ENCODE results near the gene TUBB3.

DNA sequence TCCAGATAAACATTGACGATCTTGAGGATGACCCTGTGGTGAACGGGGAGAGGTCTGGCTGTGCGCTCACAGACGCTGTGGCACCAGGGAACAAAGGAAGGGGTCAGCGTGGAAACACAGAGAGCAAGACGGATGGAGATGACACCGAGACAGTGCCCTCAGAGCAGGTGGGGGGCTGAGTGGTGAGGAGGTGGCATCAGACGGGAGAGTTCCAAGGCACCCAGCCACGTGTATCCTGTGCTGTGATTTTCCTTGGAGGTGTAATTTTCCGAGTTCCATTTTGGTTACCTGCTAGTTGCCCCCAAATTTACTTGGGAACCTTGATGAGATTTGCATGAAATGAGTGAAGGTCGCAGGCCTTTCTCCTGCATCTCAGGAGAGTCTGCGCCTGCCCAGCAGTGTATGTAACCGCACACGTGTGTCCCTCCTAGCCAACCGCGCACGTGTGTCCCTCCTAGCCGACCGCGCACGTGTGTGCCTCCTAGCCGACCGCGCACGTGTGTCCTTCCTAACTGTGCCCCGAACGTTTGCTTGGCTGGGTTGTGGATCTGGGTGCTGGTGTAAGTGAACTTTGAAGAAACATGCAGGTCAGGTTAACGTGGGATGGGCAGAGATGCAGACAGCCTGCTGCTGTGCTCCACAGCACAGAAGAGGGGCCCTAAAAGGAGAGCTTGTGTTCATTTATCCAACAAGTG, 39.6 kb upstream of the TUBB3 start:
- TF ChIP-seq, protein P1, sequence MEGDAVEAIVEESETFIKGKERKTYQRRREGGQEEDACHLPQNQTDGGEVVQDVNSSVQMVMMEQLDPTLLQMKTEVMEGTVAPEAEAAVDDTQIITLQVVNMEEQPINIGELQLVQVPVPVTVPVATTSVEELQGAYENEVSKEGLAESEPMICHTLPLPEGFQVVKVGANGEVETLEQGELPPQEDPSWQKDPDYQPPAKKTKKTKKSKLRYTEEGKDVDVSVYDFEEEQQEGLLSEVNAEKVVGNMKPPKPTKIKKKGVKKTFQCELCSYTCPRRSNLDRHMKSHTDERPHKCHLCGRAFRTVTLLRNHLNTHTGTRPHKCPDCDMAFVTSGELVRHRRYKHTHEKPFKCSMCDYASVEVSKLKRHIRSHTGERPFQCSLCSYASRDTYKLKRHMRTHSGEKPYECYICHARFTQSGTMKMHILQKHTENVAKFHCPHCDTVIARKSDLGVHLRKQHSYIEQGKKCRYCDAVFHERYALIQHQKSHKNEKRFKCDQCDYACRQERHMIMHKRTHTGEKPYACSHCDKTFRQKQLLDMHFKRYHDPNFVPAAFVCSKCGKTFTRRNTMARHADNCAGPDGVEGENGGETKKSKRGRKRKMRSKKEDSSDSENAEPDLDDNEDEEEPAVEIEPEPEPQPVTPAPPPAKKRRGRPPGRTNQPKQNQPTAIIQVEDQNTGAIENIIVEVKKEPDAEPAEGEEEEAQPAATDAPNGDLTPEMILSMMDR (IDR thresholded peaks at IDR 0.05): no peak
- TF ChIP-seq POLR2A (IDR thresholded peaks at IDR 0.05): no peak
